Right cardiac atrium (tissue), 5 donors: ENCODE results near the gene GLP2R. TPM values are rescaled to one million over a fixed set of nuclear protein-coding genes. Genes with fewer than 3 reads are reported as not detected.
A peak's percentile ranks its signal among the peaks of the same experiment; 100 is the strongest.

Experiments
- ATAC-seq, 2 donors: fragments of 200-7000 bp; cut with Tn5 transposase; one replicate each; pipeline versions ENCODE4 v1.8.0 to v1.9.1; 2020; ENCODE audit warnings: moderate library complexity in 2 of 2, mild to moderate bottlenecking in 1 of 2
- DNase-seq, 3 donors: peaks; one replicate each; pipeline ENCODE4 v3.0.0-alpha.2; 2020
- H3K27ac ChIP-seq: one replicate; pipeline ENCODE4 v1.5.1; 2013; ENCODE audit warnings: mild to moderate bottlenecking, low read length, control low read depth, moderate library complexity
- H3K27me3 ChIP-seq: one replicate; pipeline ENCODE4 v1.6.1; 2013; ENCODE audit not compliant: control insufficient read depth, insufficient read depth
- H3K4me1 ChIP-seq: one replicate; pipeline ENCODE4 v1.6.1; 2013; ENCODE audit warnings: low read length; ENCODE audit not compliant: control insufficient read depth, insufficient read depth
- H3K4me3 ChIP-seq: one replicate; pipeline ENCODE4 v1.5.1; 2013; ENCODE audit warnings: low read length, control low read depth
- H3K9me3 ChIP-seq: one replicate; pipeline ENCODE4 v1.6.1; 2013; ENCODE audit warnings: low read length; ENCODE audit not compliant: control insufficient read depth
- WGBS: extraction: QIAGEN DNeasy Blood & Tissue Kit; methylation state at CpG from one replicate; pipeline ENCODE4 v1.1.7; 2013; 5-methylcytosine and 5-hydroxymethylcytosine counted together
- intact Hi-C, 4 donors: fragments of 100-400 bp; cut with DNase I; formaldehyde crosslinking; loops; one replicate each; pipeline versions ENCODE4 v1.11.0 to v1.14.0; 2022 to 2023
- polyA plus RNA-seq: library from polyadenylated mRNA; stranded (reverse); fragments of 200-250 nt; gene quantifications from one replicate; pipeline ENCODE4 v1.2.3, GENCODE V29; 2013
- total RNA-seq, 4 donors: library from RNA; stranded (reverse); fragmentation: NEBNext Ultra II Directional; extraction: Animal tissue kit (Norgen Biotek cat#: 25700); gene quantifications; one replicate each; pipeline ENCODE4 v1.2.1, GENCODE V29; 2021
- donor health status: healthy with polysubstance abuse.
- donor health status: DM: no; HTN: yes; CAD: no.
- donor health status: DM: no; HTN: no; CAD: no.
- donor health status: DM: no; HTN: yes; CAD: no; lungs with severe emphysema.
- donor health status: DM: yes; HTN: yes; CAD: no.

The GLP2R gene
- total and polyA plus RNA-seq, 5 donors: 0.56 to 4.3 (median 0.77) TPM

GRCh38 chr17:9855036-9855435, 29.3 kb downstream of the GLP2R start:
- Histone ChIP-seq H3K27ac (no peak overlapping the region), H3K9me3 (no peaks in the 10 kb centered on the region), H3K4me3 (no peak overlapping the region), H3K27me3 (no peaks in the 10 kb centered on the region), H3K4me1 (no peaks in the 10 kb centered on the region)
- 90% methylated on average over 4 of the region's 4 CpGs for WGBS
- ATAC-seq (no peak), DNase-seq (no peak)
- intact Hi-C loops: no loop called here

GRCh38 chr17:9859781-9860180, 34.1 kb downstream of the GLP2R start:
- DNase-seq: no peak
- ATAC-seq: no peak
- H3K27ac ChIP-seq: no peak overlapping the region
- H3K4me3 ChIP-seq: no peak overlapping the region
- WGBS: 91% methylated on average over 5 of the region's 5 CpGs
- intact Hi-C loops: no loop called here
- H3K27me3 ChIP-seq: no peaks in the 10 kb centered on the region
- no peaks in the 10 kb centered on the region for H3K4me1 ChIP-seq
- no peaks in the 10 kb centered on the region for H3K9me3 ChIP-seq

- no peaks in the 10 kb centered on the region for H3K9me3 ChIP-seq
- ATAC-seq (no peak), DNase-seq (no peak)
- no peaks in the 10 kb centered on the region for H3K27me3 ChIP-seq
- no peaks in the 10 kb centered on the region for H3K4me1 ChIP-seq
- WGBS: 79% methylated on average over 7 of the region's 7 CpGs
- intact Hi-C loops: no loop called here
- no peak overlapping the region for H3K27ac ChIP-seq
- H3K4me3 ChIP-seq: no peak overlapping the region
Measured at GRCh38 chr17:9860851-9861250, 35.1 kb downstream of the GLP2R start.

- H3K4me1 ChIP-seq: no peaks in the 10 kb centered on the region
- no peak for DNase-seq
- no peak for ATAC-seq
- H3K9me3 ChIP-seq: no peaks in the 10 kb centered on the region
- no peaks in the 10 kb centered on the region for H3K27me3 ChIP-seq
- WGBS: 92% methylated on average over 1 of the region's 1 CpG
- H3K4me3 ChIP-seq: no peak overlapping the region
- no peak overlapping the region for H3K27ac ChIP-seq
- intact Hi-C loops: no loop called here
Measured at GRCh38 chr17:9862220-9862619, 36.5 kb downstream of the GLP2R start.

- no peaks in the 10 kb centered on the region for H3K4me1 ChIP-seq
- H3K27ac ChIP-seq: no peak overlapping the region
- H3K9me3 ChIP-seq: no peaks in the 10 kb centered on the region
- H3K4me3 ChIP-seq: no peak overlapping the region
- intact Hi-C loops: no loop called here
- H3K27me3 ChIP-seq: no peaks in the 10 kb centered on the region
- ATAC-seq: peak in 1 of 2 donors; percentile 35
- WGBS: 40% methylated on average over 4 of the region's 4 CpGs
- no peak for DNase-seq
Measured at GRCh38 chr17:9862949-9863348, 37.2 kb downstream of the GLP2R start.

- WGBS: 63% methylated on average over 1 of the region's 1 CpG
- no peak for DNase-seq
- intact Hi-C loops: no loop called here
- H3K27me3 ChIP-seq: no peaks in the 10 kb centered on the region
- H3K9me3 ChIP-seq: no peaks in the 10 kb centered on the region
- no peak overlapping the region for H3K4me3 ChIP-seq
- no peak overlapping the region for H3K27ac ChIP-seq
- no peak for ATAC-seq
- H3K4me1 ChIP-seq: no peaks in the 10 kb centered on the region
Measured at GRCh38 chr17:9865586-9865985, 39.9 kb downstream of the GLP2R start.

- 74% methylated on average over 3 of the region's 3 CpGs for WGBS
- Histone ChIP-seq H3K9me3 (no peaks in the 10 kb centered on the region), H3K27me3 (no peaks in the 10 kb centered on the region), H3K4me1 (no peaks in the 10 kb centered on the region), H3K27ac (no peak overlapping the region), H3K4me3 (no peak overlapping the region)
- DNase-seq (no peak), ATAC-seq (no peak)
- intact Hi-C loops: no loop called here
Measured at GRCh38 chr17:9868552-9868951, 42.8 kb downstream of the GLP2R start.

- H3K9me3 ChIP-seq: no peaks in the 10 kb centered on the region
- H3K27ac ChIP-seq: no peak overlapping the region
- DNase-seq: no peak
- intact Hi-C loops: no loop called here
- H3K27me3 ChIP-seq: no peaks in the 10 kb centered on the region
- no peak overlapping the region for H3K4me3 ChIP-seq
- WGBS: 63% methylated on average over 6 of the region's 6 CpGs
- ATAC-seq: peak in 1 of 2 donors; percentile 23
- no peaks in the 10 kb centered on the region for H3K4me1 ChIP-seq
Measured at GRCh38 chr17:9872852-9873251, 47.1 kb downstream of the GLP2R start.

- DNase-seq: no peak
- no peaks in the 10 kb centered on the region for H3K27me3 ChIP-seq
- intact Hi-C loops: no loop called here
- WGBS: 83% methylated on average over 3 of the region's 3 CpGs
- no peaks in the 10 kb centered on the region for H3K4me1 ChIP-seq
- no peak overlapping the region for H3K4me3 ChIP-seq
- no peak for ATAC-seq
- no peak overlapping the region for H3K27ac ChIP-seq
- H3K9me3 ChIP-seq: no peaks in the 10 kb centered on the region
Measured at GRCh38 chr17:9874722-9875121, 49.0 kb downstream of the GLP2R start.

- Histone ChIP-seq H3K27ac (no peak overlapping the region), H3K4me3 (no peak overlapping the region), H3K27me3 (no peaks in the 10 kb centered on the region), H3K4me1 (no peaks in the 10 kb centered on the region), H3K9me3 (no peaks in the 10 kb centered on the region)
- ATAC-seq (peak in 1 of 2 donors; percentile 54), DNase-seq (no peak)
- intact Hi-C loops: no loop called here
- WGBS: 38% methylated on average over 3 of the region's 3 CpGs
Measured at GRCh38 chr17:9875441-9875840, 49.7 kb downstream of the GLP2R start.

- no peak overlapping the region for H3K27ac ChIP-seq
- ATAC-seq (no peak), DNase-seq (no peak)
- H3K4me1 ChIP-seq: no peaks in the 10 kb centered on the region
- no peaks in the 10 kb centered on the region for H3K9me3 ChIP-seq
- intact Hi-C loops: no loop called here
- H3K27me3 ChIP-seq: no peaks in the 10 kb centered on the region
- WGBS: 69% methylated on average over 3 of the region's 3 CpGs
- no peak overlapping the region for H3K4me3 ChIP-seq
Measured at GRCh38 chr17:9878356-9878755, 52.6 kb downstream of the GLP2R start.

GRCh38 chr17:9878786-9879525, 53.2 kb downstream of the GLP2R start:
- H3K4me1 ChIP-seq: no peaks in the 10 kb centered on the region
- ATAC-seq: no peak
- intact Hi-C loops: no loop called here
- 84% methylated on average over 8 of the region's 8 CpGs for WGBS
- no peak overlapping the region for H3K27ac ChIP-seq
- H3K9me3 ChIP-seq: no peaks in the 10 kb centered on the region
- H3K27me3 ChIP-seq: no peaks in the 10 kb centered on the region
- no peak overlapping the region for H3K4me3 ChIP-seq
- DNase-seq: no peak
